ENCODE data around the gene CTPS2.
A peak's percentile ranks its signal among the peaks of the same experiment; 100 is the strongest.
"Not testable (repeated sequence)": the region's sequence is repeated elsewhere in the genome, so short reads cannot be mapped to it uniquely, and the experiment has no call there.

The CTPS2 gene

GRCh38 chrX:16619024-16619423, 93.4 kb downstream of the CTPS2 start:
- TF ChIP-seq, protein P1, sequence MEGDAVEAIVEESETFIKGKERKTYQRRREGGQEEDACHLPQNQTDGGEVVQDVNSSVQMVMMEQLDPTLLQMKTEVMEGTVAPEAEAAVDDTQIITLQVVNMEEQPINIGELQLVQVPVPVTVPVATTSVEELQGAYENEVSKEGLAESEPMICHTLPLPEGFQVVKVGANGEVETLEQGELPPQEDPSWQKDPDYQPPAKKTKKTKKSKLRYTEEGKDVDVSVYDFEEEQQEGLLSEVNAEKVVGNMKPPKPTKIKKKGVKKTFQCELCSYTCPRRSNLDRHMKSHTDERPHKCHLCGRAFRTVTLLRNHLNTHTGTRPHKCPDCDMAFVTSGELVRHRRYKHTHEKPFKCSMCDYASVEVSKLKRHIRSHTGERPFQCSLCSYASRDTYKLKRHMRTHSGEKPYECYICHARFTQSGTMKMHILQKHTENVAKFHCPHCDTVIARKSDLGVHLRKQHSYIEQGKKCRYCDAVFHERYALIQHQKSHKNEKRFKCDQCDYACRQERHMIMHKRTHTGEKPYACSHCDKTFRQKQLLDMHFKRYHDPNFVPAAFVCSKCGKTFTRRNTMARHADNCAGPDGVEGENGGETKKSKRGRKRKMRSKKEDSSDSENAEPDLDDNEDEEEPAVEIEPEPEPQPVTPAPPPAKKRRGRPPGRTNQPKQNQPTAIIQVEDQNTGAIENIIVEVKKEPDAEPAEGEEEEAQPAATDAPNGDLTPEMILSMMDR (conservative IDR thresholded peaks at IDR 0.05; ENCODE audit: low read depth) = no peak
- no peak for DNase-seq (ENCODE audit: low spot score)
- H3K27ac ChIP-seq = no peak overlapping the region
- ChIA-PET CTCF (no interaction called here), POLR2A (ENCODE audit: low non-redundant PET) (no interaction called here)

DNA sequence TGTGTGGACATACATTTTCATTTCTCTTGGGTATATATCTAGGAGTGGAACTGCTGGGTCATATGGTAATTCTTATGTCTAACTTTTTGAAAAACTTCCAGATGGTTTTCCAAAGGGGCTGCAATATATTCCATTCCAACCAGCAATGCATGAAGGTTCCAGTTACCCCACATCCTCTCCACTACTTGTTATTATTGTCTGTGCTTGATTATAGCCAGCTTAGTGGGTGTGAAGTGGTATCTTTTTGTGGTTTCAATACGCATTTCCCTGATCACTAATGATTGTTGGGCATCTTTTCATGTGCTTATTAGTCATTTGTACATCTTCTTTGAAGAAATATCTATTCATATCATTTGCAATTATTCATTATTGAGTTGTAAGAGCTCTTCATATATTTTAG, 94.0 kb downstream of the CTPS2 start:
- TF ChIP-seq, protein P1 (conservative IDR thresholded peaks at IDR 0.05; ENCODE audit: low read depth) = no peak
- POLR2A ChIA-PET (ENCODE audit: low non-redundant PET) = no interaction called here
- CTCF ChIA-PET = no interaction called here
- no peak for DNase-seq (ENCODE audit: low spot score)
- H3K27ac ChIP-seq = no peak overlapping the region

DNA sequence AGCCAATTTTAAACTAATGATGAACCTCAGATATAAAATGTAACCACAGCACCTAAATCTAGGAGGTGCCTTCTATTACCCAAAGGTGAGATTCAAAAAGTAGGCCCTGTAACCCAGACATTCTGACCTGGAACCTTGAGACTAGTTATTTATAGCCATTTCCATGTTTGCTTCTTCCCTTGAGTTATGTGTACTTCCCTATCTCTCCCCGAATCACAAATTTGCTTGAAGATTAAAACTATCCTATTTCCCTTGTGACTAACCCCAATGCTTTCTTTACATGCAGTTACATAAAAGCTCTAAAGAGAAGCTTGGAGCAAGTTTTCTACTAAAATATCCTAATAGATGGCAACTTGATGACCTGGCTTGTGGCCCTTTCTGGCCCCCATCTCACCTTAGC, 95.1 kb downstream of the CTPS2 start:
- DNase-seq (ENCODE audit: low spot score) = no peak
- H3K27ac ChIP-seq = no peak overlapping the region
- POLR2A ChIA-PET (ENCODE audit: low non-redundant PET) = no interaction called here
- CTCF ChIA-PET = no interaction called here
- TF ChIP-seq, protein P1 (conservative IDR thresholded peaks at IDR 0.05; ENCODE audit: low read depth) = no peak

DNA sequence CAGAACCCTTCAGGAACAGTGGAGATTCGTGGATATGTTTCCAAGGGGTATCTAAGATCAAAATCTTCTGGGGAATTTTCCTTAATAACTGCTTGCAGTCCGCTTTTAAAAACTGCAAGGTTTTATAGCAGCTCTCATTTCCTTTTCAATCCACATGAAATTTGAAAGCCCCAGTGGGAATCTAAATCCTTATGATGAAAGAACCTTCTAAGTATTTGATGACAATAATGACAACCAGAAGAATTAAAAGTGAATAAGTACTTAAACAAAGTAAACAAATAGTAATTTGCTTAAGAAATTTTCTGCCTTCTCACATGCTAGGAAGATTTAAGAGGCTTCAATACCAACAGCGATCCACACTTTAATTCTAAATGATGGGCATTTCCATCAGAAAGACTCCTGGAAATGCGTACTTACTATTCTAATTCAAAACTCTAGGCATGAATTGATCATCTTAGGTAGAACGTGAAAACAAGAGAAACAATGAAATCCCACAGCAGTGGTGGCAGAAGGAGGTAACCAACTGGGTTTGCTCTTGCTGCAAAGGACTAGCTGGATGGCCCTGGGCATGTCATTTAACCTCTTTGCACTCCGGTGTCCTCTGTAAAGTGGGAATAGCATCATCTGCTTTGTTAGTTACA, 100.1 kb downstream of the CTPS2 start:
- TF ChIP-seq, protein P1 (conservative IDR thresholded peaks at IDR 0.05; ENCODE audit: low read depth) = no peak
- CTCF ChIA-PET = no interaction called here

GRCh38 chrX:16610654-16611053, 101.8 kb downstream of the CTPS2 start:
- CTCF ChIA-PET; H3K27ac ChIP-seq; POLR2A ChIA-PET (ENCODE audit: low non-redundant PET): not testable (repeated sequence)

More for the DNA sequence above, 100.1 kb downstream of the CTPS2 start:
- H3K27ac ChIP-seq = no peak overlapping the region
- DNase-seq (ENCODE audit: low spot score) = no peak
- POLR2A ChIA-PET (ENCODE audit: low non-redundant PET) = no interaction called here

GRCh38 chrX:16610121-16610621, 102.3 kb downstream of the CTPS2 start:
- DNase-seq (ENCODE audit: low spot score) = peak; percentile 3
- ChIA-PET POLR2A (ENCODE audit: low non-redundant PET) (no interaction called here), CTCF (no interaction called here)
- H3K27ac ChIP-seq = no peak overlapping the region
- TF ChIP-seq, protein P1 (conservative IDR thresholded peaks at IDR 0.05; ENCODE audit: low read depth) = no peak

More at GRCh38 chrX:16610654-16611053, 101.8 kb downstream of the CTPS2 start:
- DNase-seq (ENCODE audit: low spot score) = not testable (repeated sequence)

DNA sequence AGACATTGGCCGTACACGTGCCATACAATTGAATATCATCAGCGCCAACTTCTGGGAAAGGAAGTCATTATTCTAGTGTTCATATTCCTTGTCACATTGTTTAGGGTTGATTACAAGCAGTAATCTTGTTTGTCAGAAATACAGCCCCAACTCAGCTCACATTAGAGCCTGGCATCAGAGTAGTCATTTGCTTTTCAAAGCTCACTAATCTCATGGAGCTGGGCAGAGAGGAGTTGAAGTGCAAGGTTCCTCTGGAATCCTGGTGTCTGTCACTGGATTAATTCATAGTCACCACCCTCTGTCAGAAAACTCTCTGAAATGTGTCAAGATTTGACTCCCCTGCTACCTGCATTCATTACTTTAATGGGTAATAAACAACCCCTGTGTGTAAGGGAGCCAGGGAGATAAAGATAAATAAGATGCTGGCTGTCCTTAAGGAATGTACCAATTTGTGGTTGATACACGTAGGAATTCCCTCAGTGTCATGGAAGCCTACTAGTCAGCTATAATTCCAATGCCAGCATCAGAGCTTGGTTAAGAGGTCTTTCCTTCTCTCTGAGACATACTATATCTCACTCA, 106.2 kb downstream of the CTPS2 start:
- no peak for DNase-seq (ENCODE audit: low spot score)
- ChIA-PET POLR2A (ENCODE audit: low non-redundant PET) (no interaction called here), CTCF (no interaction called here)
- no peak overlapping the region for H3K27ac ChIP-seq
- TF ChIP-seq, protein P1 (conservative IDR thresholded peaks at IDR 0.05; ENCODE audit: low read depth) = no peak
